GM18909 (cell line): Measurements from ENCODE around the gene TUBGCP2.
A peak's percentile ranks its signal among the peaks of the same experiment; 100 is the strongest.
"Not testable (repeated sequence)": the region's sequence is repeated elsewhere in the genome, so short reads cannot be mapped to it uniquely, and the experiment has no call there.

Source experiments
- ATAC-seq: cut with Tn5 transposase; IDR thresholded peaks from one replicate; pipeline ENCODE4 v1.9.1; 2021; ENCODE audit warnings: mild to moderate bottlenecking; ENCODE audit not compliant: unreplicated experiment, poor library complexity

Gene TUBGCP2

DNA sequence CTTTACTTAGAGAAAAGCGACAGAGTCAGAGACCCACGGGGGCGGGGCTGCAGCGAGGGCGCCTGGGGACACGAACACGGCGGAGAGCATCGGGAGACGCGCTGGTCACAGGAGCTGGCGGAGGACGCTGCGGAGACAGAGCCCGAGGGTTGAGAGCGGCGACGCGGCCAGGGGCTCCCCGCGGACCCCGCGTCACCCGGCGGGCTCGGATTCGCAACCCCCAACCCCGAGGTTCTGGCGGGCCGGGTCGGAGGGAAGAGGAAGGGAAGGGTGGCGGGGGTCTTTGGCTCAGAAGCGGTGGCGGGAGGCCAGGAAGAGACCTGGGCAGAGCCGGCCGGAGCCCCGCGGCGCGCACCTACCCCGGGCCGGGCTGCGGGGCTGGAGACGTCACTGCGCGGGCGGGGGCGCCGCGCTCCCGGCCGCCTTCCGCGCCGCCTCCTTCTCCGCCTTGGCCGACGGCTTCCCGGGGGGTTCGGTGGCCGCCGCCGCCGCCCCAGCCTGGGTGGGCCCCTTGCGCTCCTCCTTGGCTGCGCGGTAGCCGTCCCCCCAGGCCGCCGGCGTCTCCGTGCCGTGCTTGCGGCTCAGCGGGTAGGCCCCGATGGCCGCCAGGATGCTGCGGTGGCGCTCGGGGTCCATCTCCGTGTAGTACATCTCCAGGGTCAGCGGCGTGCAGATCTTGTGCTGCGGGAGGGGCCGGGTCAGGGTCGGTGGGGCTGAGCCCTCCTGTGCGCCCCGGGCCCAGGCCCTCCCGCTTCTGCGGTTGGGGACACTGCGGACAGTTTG lies 17.0 kb upstream of the TUBGCP2 start:
- ATAC-seq: no peak

DNA sequence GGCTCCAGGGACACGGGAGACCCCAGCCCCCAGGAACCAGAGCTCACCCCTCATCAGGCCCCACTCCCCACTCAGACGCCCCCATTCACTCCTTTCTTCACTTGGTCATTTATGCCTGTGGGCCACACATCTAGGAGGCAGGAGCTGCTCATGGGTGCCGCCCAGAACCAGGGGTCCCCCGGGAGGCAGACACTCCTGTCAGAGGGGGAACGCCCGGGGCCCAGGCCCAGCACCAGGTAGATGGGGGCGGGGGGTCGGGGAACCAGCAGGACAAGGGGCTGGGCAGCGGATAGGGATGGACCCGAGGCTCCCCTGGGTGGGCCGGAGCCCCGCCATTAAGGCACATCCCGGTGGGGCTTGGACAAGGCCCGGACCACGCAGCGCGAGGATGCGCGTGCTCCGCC lies 16.2 kb upstream of the TUBGCP2 start:
- ATAC-seq: no peak

GRCh38 chr10:133324198-133324792 lies 15.6 kb upstream of the TUBGCP2 start:
- ATAC-seq: no peak

GRCh38 chr10:133322064-133322709 lies 13.5 kb upstream of the TUBGCP2 start:
- ATAC-seq: not testable (repeated sequence)

DNA sequence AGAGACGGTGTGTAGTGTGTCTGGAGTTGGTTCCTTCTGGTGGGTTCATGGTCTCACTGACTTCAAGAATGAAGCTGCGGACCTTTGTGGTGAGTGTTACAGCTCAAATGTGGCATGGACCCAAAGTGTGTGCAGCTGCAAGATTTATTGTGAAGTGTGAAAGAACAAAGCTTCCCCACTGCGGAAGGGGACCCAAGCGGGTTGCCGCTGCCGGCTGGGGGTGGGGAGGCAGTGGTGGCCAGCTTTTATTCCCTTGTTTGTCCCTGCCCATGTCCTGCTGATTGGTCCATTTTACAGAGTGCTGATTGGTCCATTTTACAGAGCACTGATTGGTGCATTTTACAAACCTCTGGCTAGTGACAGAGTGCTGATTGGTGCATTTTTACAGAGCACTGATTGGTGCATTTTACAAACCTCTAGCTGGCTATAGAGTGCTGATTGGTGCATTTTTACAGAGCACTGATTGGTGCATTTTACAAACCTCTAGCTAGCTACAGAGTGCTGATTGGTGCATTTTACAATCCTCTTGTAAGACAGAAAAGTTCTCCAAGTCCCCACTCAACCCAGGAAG lies 12.3 kb upstream of the TUBGCP2 start:
- not testable (repeated sequence) for ATAC-seq

DNA sequence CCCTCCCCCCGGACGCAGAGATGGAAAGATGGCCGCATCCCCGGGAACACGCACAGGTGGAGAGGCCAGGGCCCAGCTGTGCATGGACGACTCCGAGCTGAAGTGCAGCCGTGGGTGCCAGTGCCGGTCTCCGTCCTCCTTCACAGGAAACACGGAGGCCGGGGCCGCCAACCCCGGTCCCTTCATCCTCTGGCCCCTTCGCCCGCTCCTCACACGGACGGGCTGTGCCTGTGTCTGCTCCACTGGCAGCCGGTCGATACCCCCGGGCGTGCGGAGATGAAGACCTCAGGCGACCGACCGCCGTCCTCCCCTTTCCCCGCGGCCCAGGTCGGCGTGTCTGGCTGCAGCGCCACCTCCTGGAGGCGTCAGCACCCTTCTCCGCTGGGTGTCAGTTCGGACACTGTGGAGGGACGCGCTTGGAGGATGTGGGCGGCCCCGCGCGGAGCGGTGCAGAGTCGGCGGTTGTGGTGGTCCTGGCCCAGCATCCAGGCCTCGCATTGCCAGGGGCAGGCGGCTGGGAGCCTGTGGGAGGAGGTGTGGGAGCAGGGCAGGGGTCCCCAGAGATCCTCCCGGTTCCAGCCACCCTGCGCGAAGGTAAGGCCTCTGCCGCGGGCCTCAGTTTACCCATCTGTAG lies 9.9 kb upstream of the TUBGCP2 start:
- peak; percentile 61 for ATAC-seq

- ATAC-seq: no peak
These were observed 8.1 kb upstream of the TUBGCP2 start for GRCh38 chr10:133316732-133317131.

GRCh38 chr10:133316266-133316665 lies 7.6 kb upstream of the TUBGCP2 start:
- no peak for ATAC-seq

GRCh38 chr10:133315847-133316246 lies 7.2 kb upstream of the TUBGCP2 start:
- ATAC-seq: no peak

GRCh38 chr10:133314911-133315310 lies 6.2 kb upstream of the TUBGCP2 start:
- no peak for ATAC-seq

DNA sequence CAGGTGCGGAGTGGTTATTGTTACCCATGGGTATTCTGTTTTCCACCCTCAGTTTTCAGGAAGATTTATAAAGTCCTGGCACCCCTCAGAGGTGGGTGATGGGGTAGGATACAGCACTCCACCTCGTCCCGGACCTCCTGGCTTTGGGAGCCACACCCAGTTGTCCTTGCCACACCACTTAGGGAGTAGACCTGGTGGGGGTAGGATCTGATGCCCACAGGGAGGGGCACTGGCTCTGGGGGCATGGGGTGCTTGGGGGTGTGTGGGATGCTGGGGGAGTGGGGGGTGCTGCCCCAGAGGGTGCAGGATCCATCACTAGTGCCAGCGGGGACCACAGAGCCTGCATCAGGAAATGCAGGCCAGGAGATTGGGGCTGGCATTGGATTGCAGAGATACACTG lies 4.5 kb upstream of the TUBGCP2 start:
- ATAC-seq: no peak

DNA sequence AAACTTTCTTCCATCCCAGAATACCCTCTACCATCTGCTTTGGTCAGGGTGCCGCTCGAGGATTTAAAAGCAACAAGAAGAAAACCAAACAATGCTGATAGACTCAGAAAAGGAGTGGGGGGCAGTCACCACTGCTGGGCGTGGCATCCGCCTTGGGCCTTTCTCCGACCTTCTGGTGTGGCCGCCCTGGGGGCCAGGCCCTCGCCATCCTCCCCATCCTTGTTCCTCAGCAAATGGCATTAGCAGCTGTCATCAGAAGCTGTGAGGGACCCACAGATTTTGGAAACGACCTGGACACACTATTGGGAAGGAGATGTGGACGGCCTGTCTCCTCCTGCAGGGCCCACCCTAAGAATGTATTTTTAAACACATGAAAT lies 4.1 kb upstream of the TUBGCP2 start:
- ATAC-seq: no peak

- no peak for ATAC-seq
These were observed 3.5 kb upstream of the TUBGCP2 start for GRCh38 chr10:133312016-133312768.

GRCh38 chr10:133311570-133311969 lies 2.9 kb upstream of the TUBGCP2 start:
- ATAC-seq: no peak

- no peak for ATAC-seq
These were observed 2.1 kb upstream of the TUBGCP2 start for GRCh38 chr10:133310789-133311188.

- ATAC-seq: no peak
These were observed 1.7 kb upstream of the TUBGCP2 start for GRCh38 chr10:133310399-133310755.

- no peak for ATAC-seq
These were observed 1.2 kb upstream of the TUBGCP2 start for GRCh38 chr10:133309720-133310398.

- ATAC-seq: peak; percentile 73
These were observed 538 bp upstream of the TUBGCP2 start for GRCh38 chr10:133309100-133309719.

DNA sequence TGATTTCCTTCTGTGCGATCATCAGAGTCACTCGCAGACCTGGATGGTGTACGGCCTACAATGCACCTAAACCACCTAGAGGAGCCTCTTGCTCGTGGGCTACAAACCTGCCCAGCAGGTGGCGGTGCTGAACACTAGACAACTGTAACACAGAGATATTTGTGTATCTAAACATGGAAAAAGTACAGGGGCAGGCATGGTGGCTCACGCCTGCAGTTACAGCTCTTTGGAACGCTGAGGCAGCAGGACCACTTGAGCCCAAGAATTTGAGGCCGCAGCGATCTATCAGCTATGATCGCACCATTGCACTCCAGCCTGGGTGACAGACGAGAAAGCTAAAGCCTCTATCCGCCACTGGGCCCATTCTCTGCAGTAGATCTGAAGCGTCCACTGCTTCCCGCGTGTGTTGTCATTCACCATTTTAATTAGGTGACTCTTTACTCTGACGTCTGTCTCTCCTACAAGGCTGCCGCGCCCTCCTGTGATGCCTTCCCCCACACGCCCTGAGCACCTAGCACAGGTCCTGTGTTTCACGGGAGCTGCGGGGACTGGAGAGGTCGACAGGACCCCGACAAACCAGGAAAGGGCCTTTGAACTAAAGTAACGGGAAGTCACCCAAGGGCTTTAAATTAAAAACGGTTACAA lies 774 bp downstream of the TUBGCP2 start:
- peak; percentile 43 for ATAC-seq
